Thyroid gland (tissue), 4 donors: ENCODE results near the gene PRPF8. TPM values are rescaled to one million over a fixed set of nuclear protein-coding genes. Genes with fewer than 3 reads are reported as not detected.
A peak's percentile ranks its signal among the peaks of the same experiment; 100 is the strongest.

ENCODE experiments used
- DNase-seq, 2 donors: peaks; one replicate each; pipeline ENCODE4 v3.0.0-alpha.2; 2019
- H3K27ac ChIP-seq, 3 donors: fragments of 200-600 bp; sonication (generic); 1 replicate in 2 of 3; 2 replicates in 1 of 3; pipeline ENCODE4 v1.5.1; 2016 to 2019; ENCODE audit warnings: mild to moderate bottlenecking in 1 of 3, moderate library complexity in 1 of 3
- H3K27me3 ChIP-seq: fragments of 200-600 bp; sonication (generic); one replicate; pipeline ENCODE4 v1.5.1; 2019
- H3K36me3 ChIP-seq, 2 donors: fragments of 200-600 bp; sonication (generic); one replicate each; pipeline ENCODE4 v1.5.1; 2016 to 2019
- H3K4me1 ChIP-seq, 2 donors: fragments of 200-600 bp; sonication (generic); one replicate each; pipeline ENCODE4 v1.5.1; 2017 to 2019
- H3K4me3 ChIP-seq, 3 donors: fragments of 200-600 bp; sonication (generic); replicated peaks in 1 of 3; 1 replicate in 2 of 3; 2 replicates in 1 of 3; pipeline ENCODE4 v1.5.1; 2016; ENCODE audit warnings: mild to moderate bottlenecking in 1 of 3
- H3K9me3 ChIP-seq: fragments of 200-600 bp; sonication (generic); one replicate; pipeline ENCODE4 v1.5.1; 2017
- POLR2A ChIP-seq, 2 donors: fragments of 450-650 bp; IDR thresholded peaks; one replicate each; pipeline ENCODE4 v1.6.1; 2017; ENCODE audit warnings: antibody characterized with exemption in 2 of 2, mild to moderate bottlenecking in 2 of 2, moderate library complexity in 1 of 2
- WGBS, 2 donors: methylation state at CpG; one replicate each; pipeline ENCODE4 v1.1.5; 2017; 5-methylcytosine and 5-hydroxymethylcytosine counted together
- intact Hi-C: fragments of 100-400 bp; cut with DNase I; formaldehyde crosslinking; loops from one replicate; pipeline ENCODE4 v1.15.1; 2023
- total RNA-seq, 4 donors: library from RNA; depleted of rRNA; stranded (reverse); fragments of >200 nt; gene quantifications; one replicate each; pipeline ENCODE4 v1.2.3, GENCODE V29; 2016
- TF ChIP-seq, protein P1 (sequence below), 6 experiments: fragments of 200-600 bp in 3 of 6; fragments of 450-650 bp in 3 of 6; sonication (generic) in 3 of 6; IDR thresholded peaks; one replicate each; pipeline ENCODE4 v1.5.1; 2016 to 2019; ENCODE audit warnings: antibody characterized with exemption in 6 of 6, mild to moderate bottlenecking in 2 of 6, inconsistent platforms in 1 of 6, moderate library complexity in 1 of 6

PRPF8 gene
- total RNA-seq, 4 donors from 2014 or later = 181 to 256 (median 242) TPM

DNA sequence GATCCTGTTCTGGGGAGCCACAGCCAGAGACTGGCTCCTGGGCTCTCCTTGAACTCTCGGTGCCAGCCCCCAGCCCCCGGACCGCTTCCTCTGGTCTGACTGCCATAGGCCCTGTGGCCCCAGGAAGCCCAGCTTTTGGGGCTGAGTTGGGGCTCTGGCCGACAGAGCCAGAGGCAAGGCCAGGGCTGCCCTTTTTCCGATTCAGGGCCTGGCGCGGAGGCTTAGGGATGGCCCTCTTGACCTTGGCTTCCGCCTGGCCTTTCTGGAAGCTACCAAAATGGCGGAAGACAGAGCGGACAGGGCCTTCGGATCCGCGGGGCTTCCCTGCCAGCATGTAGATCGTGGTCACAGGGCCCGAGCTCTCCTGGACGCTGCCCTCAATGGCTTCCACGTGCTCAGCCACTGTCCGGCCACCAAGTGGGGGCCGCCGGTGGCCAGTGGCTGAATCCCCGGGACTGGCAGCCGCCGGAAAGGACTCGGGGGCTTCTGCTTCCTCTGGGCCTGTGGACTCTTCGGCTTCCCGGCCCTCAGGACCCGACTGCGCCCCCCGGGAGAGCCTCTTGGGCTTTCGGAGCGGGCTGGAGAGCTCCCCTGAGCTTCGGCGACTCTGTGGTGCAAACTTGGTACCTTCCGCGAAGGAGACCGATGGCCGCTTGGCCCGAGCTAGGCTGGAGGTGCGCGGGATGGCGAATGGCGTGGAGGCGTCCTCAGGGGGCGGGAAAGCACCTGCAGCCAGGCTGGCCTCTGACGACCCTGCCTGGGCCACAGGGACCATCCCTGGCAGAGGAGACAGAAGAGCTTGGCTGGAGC lies 49.6 kb downstream of the PRPF8 start:
- no peaks in the 10 kb centered on the region for H3K9me3 ChIP-seq
- no peaks in the 10 kb centered on the region for H3K27me3 ChIP-seq
- H3K27ac ChIP-seq = peak overlapping the region in 1 of 3 donors; percentile 10
- peaks cover 12 to 16% of the 10 kb centered on the region in 2 donors for H3K4me1 ChIP-seq
- H3K4me3 ChIP-seq = no peak overlapping the region
- intact Hi-C loops = loop anchor here (5.0 kb wide), 1 partner anchor 63 kb away; no protein-coding TSS in a partner anchor
- TF ChIP-seq, protein P1, sequence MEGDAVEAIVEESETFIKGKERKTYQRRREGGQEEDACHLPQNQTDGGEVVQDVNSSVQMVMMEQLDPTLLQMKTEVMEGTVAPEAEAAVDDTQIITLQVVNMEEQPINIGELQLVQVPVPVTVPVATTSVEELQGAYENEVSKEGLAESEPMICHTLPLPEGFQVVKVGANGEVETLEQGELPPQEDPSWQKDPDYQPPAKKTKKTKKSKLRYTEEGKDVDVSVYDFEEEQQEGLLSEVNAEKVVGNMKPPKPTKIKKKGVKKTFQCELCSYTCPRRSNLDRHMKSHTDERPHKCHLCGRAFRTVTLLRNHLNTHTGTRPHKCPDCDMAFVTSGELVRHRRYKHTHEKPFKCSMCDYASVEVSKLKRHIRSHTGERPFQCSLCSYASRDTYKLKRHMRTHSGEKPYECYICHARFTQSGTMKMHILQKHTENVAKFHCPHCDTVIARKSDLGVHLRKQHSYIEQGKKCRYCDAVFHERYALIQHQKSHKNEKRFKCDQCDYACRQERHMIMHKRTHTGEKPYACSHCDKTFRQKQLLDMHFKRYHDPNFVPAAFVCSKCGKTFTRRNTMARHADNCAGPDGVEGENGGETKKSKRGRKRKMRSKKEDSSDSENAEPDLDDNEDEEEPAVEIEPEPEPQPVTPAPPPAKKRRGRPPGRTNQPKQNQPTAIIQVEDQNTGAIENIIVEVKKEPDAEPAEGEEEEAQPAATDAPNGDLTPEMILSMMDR (IDR thresholded peaks at IDR 0.05) = no peak
- no peak for TF ChIP-seq POLR2A (IDR thresholded peaks at IDR 0.05)
- DNase-seq = no peak
- 91 to 97% methylated on average over 28 to 31 of the region's 45 CpGs for WGBS, 2 donors
- H3K36me3 ChIP-seq = peaks cover 10 to 14% of the 10 kb centered on the region in 2 donors

DNA sequence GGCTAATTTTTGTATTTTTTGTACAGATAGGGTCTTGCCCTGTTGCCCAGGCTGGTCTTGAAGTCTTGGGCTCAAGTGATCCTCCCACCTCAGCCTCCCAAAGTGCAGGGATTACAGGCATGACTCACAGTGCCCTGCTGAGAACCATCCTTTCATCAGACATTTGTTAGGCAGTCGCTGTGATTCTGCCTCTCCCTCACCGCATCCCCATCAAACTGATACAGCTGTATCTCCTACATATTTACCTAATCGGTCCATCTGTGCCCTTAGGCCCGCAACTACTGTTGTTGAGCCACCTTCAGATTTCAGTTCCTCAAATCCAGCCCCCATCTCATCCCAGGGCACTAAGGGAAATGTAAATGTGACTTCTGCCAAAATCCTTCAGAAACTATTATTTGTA lies 54.0 kb downstream of the PRPF8 start:
- TF ChIP-seq POLR2A (IDR thresholded peaks at IDR 0.05) = no peak
- TF ChIP-seq, protein P1 (IDR thresholded peaks at IDR 0.05) = no peak
- no peak overlapping the region for H3K27ac ChIP-seq

DNA sequence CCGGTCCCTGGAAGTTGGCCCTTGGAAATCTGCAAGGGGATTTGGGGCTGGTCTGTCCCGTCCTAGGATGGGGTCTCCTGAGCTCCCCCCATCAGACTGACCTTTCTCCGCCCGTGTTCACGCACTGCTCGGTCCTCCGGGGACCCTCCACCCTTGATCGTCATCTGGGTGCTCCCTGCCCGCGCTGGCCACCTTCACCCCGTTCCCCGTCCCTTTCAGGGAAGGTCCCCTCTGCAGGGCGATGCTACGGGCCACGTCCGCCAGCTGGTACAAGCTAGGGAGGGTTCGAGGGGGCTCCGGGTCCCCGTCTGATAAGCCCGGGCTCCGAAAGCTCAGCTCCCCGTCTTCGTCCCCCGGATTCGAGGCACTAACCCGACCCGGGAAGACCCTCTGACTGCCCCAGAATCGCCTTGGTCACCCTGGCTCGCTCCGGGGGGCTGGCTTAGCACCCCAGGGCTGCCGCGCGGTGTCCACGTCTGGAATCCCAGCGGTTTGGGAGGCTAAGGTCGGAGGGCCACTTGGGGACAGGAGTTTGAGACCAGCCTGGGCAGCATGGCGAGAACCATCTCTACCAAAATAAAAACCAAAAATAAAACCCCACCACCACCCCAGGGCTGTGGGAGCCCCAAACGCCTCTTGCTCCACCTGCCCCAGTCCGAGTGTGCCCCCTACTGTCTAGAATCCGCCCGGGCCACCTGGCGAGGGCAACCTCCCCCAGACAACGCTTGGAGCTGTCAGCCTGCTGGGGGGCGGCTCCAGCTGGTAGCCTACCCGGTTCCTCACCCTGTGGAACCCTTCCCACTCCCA lies 55.0 kb downstream of the PRPF8 start:
- intact Hi-C loops = loop anchor here (5.0 kb wide), 1 partner anchor 57 kb away; no protein-coding TSS in a partner anchor
- Histone ChIP-seq H3K36me3 (peaks cover 2% of the 10 kb centered on the region in 2 donors), H3K27me3 (no peaks in the 10 kb centered on the region), H3K4me3 (peak overlapping the region; percentile 9 to 75 (median 67)), H3K27ac (peak overlapping the region; percentile 86 to 96 (median 95)), H3K4me1 (peaks cover 15 to 29% of the 10 kb centered on the region in 2 donors), H3K9me3 (no peaks in the 10 kb centered on the region)
- TF ChIP-seq POLR2A (IDR thresholded peaks at IDR 0.05) = no peak
- TF ChIP-seq, protein P1 (IDR thresholded peaks at IDR 0.05) = peak in 5 of 6 experiments; percentile 14 to 59 (median 47)
- WGBS, 2 donors = 5 to 8% methylated on average over 37 to 43 of the region's 45 CpGs
- DNase-seq = peak; percentile 47 to 58

More for the DNA sequence above, 54.0 kb downstream of the PRPF8 start:
- Histone ChIP-seq H3K4me3 (no peak overlapping the region), H3K9me3 (no peaks in the 10 kb centered on the region), H3K4me1 (peaks cover 15 to 24% of the 10 kb centered on the region in 2 donors), H3K27me3 (no peaks in the 10 kb centered on the region), H3K36me3 (peaks cover 9 to 10% of the 10 kb centered on the region in 2 donors)
- DNase-seq = no peak
- intact Hi-C loops = loop anchor here (5.0 kb wide), 1 partner anchor 58 kb away; no protein-coding TSS in a partner anchor
- WGBS, 2 donors = 90 to 92% methylated on average over 4 of the region's 4 CpGs

DNA sequence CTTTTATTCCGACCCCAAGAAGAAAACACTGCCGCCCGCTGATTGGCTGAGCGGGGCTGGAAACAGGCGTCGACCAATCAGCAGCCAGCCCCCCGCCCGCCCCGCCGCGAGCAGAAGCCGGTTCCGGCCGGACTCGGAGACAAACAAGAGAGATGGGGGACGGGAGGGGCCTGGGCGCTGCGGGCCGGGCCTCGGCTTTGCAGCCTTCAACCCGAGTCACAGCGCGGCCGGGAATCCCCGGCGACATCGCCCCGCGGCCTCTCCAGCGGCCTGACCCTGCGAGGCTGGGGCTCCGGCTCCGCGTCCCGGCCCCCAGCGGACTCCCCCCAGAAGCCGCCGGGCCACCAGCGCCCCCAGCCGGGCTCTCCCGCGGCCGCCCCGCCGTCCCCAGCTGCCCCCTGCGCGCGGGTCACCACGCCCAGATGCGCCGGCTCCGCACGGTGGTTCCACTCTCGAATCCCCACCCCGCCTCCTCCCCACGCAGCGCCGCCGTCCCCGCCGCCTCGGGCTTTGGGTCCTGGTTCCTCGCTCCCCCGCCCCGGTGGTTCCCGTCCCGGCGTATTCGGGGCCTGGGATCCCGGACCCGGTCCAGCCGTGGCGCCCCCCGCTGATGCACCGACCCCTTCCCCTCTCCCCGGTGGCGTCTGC lies 55.7 kb downstream of the PRPF8 start:
- Histone ChIP-seq H3K27ac (peak overlapping the region; percentile 86 to 96 (median 95)), H3K4me3 (peak overlapping the region; percentile 67 to 78 (median 75)), H3K36me3 (no peaks in the 10 kb centered on the region), H3K27me3 (no peaks in the 10 kb centered on the region), H3K9me3 (no peaks in the 10 kb centered on the region), H3K4me1 (peaks cover 15 to 29% of the 10 kb centered on the region in 2 donors)
- peak in 1 of 2 donors; percentile 74 for TF ChIP-seq POLR2A (IDR thresholded peaks at IDR 0.05)
- TF ChIP-seq, protein P1 (IDR thresholded peaks at IDR 0.05) = peak in 3 of 6 experiments; percentile 40 to 55 (median 48)
- intact Hi-C loops = no loop called here
- WGBS, 2 donors = 2% methylated on average over 9 to 12 of the region's 77 CpGs
- peak; percentile 98 for DNase-seq
